ENCODE data around the gene SLC39A6.
"Not testable (repeated sequence)": the region's sequence is repeated elsewhere in the genome, so short reads cannot be mapped to it uniquely, and the experiment has no call there.

Gene SLC39A6

GRCh38 chr18:36129300-36130038 is at the start of gene SLC39A6, which contains the start of gene ELP2:
SLC39A6 (minus strand) TSS chr18:36129340; CDS start chr18:36127007, 2,333 bp downstream.
ELP2 (plus strand) TSS chr18:36129899; CDS start chr18:36129934, 35 bp downstream.
- DNase-seq = peak; percentile 96

- no peak for DNase-seq
These were observed 48.8 kb upstream of the SLC39A6 start for GRCh38 chr18:36177913-36178312.

- peak; percentile 14 for DNase-seq
These were observed 47.6 kb upstream of the SLC39A6 start for GRCh38 chr18:36176711-36177110.

GRCh38 chr18:36176177-36176584 is 47.0 kb upstream of the SLC39A6 start:
- DNase-seq = peak; percentile 19

- DNase-seq = no peak
These were observed 46.3 kb upstream of the SLC39A6 start for GRCh38 chr18:36175481-36175880.

GRCh38 chr18:36169938-36170337 is 40.8 kb upstream of the SLC39A6 start:
- no peak for DNase-seq

- DNase-seq = not testable (repeated sequence)
These were observed 39.2 kb upstream of the SLC39A6 start for GRCh38 chr18:36168296-36168695.

- DNase-seq = no peak
These were observed 38.6 kb upstream of the SLC39A6 start for GRCh38 chr18:36167692-36168218.

- DNase-seq = no peak
These were observed 33.8 kb upstream of the SLC39A6 start for GRCh38 chr18:36162981-36163380.

GRCh38 chr18:36160959-36161371 is 31.8 kb upstream of the SLC39A6 start:
- peak; percentile 59 for DNase-seq

- no peak for DNase-seq
These were observed 29.2 kb upstream of the SLC39A6 start for GRCh38 chr18:36158266-36158867.

- DNase-seq = no peak
These were observed 28.3 kb upstream of the SLC39A6 start for GRCh38 chr18:36157441-36157840.

- DNase-seq = no peak
These were observed 27.0 kb upstream of the SLC39A6 start for GRCh38 chr18:36155851-36156757.

GRCh38 chr18:36153771-36154170 is 24.6 kb upstream of the SLC39A6 start:
- no peak for DNase-seq

GRCh38 chr18:36153203-36153602 is 24.1 kb upstream of the SLC39A6 start:
- no peak for DNase-seq

- DNase-seq = no peak
These were observed 23.6 kb upstream of the SLC39A6 start for GRCh38 chr18:36152781-36153180.

- no peak for DNase-seq
These were observed 20.6 kb upstream of the SLC39A6 start for GRCh38 chr18:36149514-36150289.

- DNase-seq = no peak
These were observed 14.3 kb upstream of the SLC39A6 start for GRCh38 chr18:36143391-36143790.

- no peak for DNase-seq
These were observed 13.6 kb upstream of the SLC39A6 start for GRCh38 chr18:36142751-36143150.

- DNase-seq = peak; percentile 30
These were observed 12.4 kb upstream of the SLC39A6 start for GRCh38 chr18:36141576-36141975.

- no peak for DNase-seq
These were observed 10.1 kb upstream of the SLC39A6 start for GRCh38 chr18:36139245-36139644.

- DNase-seq = no peak
These were observed 6.1 kb upstream of the SLC39A6 start for GRCh38 chr18:36135264-36135663.

Measured in activated CD4-positive, alpha-beta T cell treated with anti-CD3 and anti-CD28 coated beads, Interleukin-2, Interleukin-6, amounts not matched to agents 100 ng/mL and 50 ng/mL, durations not matched to agents 16 hours and 8 hours (primary cell).